Neuronal stem cell (in vitro differentiated cells): ENCODE data around the gene TUSC2.
"Not testable (repeated sequence)": the region's sequence is repeated elsewhere in the genome, so short reads cannot be mapped to it uniquely, and the experiment has no call there.

Experiments used
- DNase-seq: peaks from one replicate; pipeline ENCODE4 v3.0.0-alpha.2; 2013; ENCODE audit warnings: low spot score
- H2AFZ ChIP-seq: one replicate; pipeline ENCODE4 v1.6.1; 2013; ENCODE audit warnings: mild to moderate bottlenecking, low read length, inconsistent platforms
- H2AK5ac ChIP-seq: 2 replicates; pipeline ENCODE4 v1.6.1; 2013; ENCODE audit warnings: low read depth, mild to moderate bottlenecking, inconsistent platforms, low read length, moderate library complexity, mixed read lengths
- H2BK120ac ChIP-seq: 2 replicates; pipeline ENCODE4 v1.6.1; 2013; ENCODE audit warnings: low read depth, mild to moderate bottlenecking, inconsistent platforms, low read length, moderate library complexity, mixed read lengths
- H2BK12ac ChIP-seq: one replicate; pipeline ENCODE4 v1.6.1; 2013; ENCODE audit warnings: low read length, inconsistent platforms
- H2BK15ac ChIP-seq: 2 replicates; pipeline ENCODE4 v1.6.1; 2013; ENCODE audit warnings: mild to moderate bottlenecking, low read length, inconsistent platforms, mixed read lengths
- H2BK5ac ChIP-seq: one replicate; pipeline ENCODE4 v1.6.1; 2013; ENCODE audit warnings: inconsistent platforms, mild to moderate bottlenecking, low read length, moderate library complexity
- H3K14ac ChIP-seq: one replicate; pipeline ENCODE4 v1.6.1; 2013; ENCODE audit warnings: low read length, inconsistent platforms
- H3K18ac ChIP-seq: 2 replicates; pipeline ENCODE4 v1.6.1; 2013; ENCODE audit warnings: low read length, inconsistent platforms
- H3K23ac ChIP-seq: 2 replicates; pipeline ENCODE4 v1.6.1; 2013; ENCODE audit warnings: low read depth, mild to moderate bottlenecking, mixed read lengths, low read length, inconsistent platforms; ENCODE audit not compliant: poor library complexity
- H3K27ac ChIP-seq: replicated peaks from 3 replicates; pipeline ENCODE4 v1.5.1; 2013; ENCODE audit warnings: low read length, inconsistent platforms
- H3K27me3 ChIP-seq, 3 experiments: 2 replicates each; pipeline ENCODE4 v1.6.1; 2013; ENCODE audit warnings: low read length in 3 of 3, mild to moderate bottlenecking in 2 of 3, inconsistent platforms in 1 of 3, low read depth in 1 of 3, mixed read lengths in 1 of 3, moderate library complexity in 1 of 3; ENCODE audit not compliant: control insufficient read depth in 3 of 3, insufficient read depth in 3 of 3
- H3K36me3 ChIP-seq, 2 donors: replicated peaks in 1 of 2; 2 replicates each; pipeline ENCODE4 v1.6.1; 2013; ENCODE audit warnings: low read length in 2 of 2; ENCODE audit not compliant: control insufficient read depth in 2 of 2, insufficient read depth in 2 of 2
- H3K4ac ChIP-seq: 2 replicates; pipeline ENCODE4 v1.6.1; 2013; ENCODE audit warnings: inconsistent platforms, mild to moderate bottlenecking, low read length, moderate library complexity
- H3K4me1 ChIP-seq, 2 donors: 1 replicate in 1 of 2; 2 replicates in 1 of 2; pipeline ENCODE4 v1.6.1; 2013; ENCODE audit warnings: low read length in 2 of 2, low read depth in 1 of 2; ENCODE audit not compliant: control insufficient read depth in 2 of 2, insufficient read depth in 1 of 2
- H3K4me2 ChIP-seq: one replicate; pipeline ENCODE4 v1.6.1; 2013; ENCODE audit warnings: mild to moderate bottlenecking, low read length, inconsistent platforms; ENCODE audit not compliant: insufficient read depth, poor library complexity, severe bottlenecking
- H3K4me3 ChIP-seq, 2 donors: 2 replicates each; pipeline ENCODE4 v1.5.1; 2013; ENCODE audit warnings: low read length in 2 of 2, mild to moderate bottlenecking in 2 of 2, inconsistent platforms in 1 of 2, moderate library complexity in 1 of 2
- H3K79me1 ChIP-seq: one replicate; pipeline ENCODE4 v1.6.1; 2013; ENCODE audit warnings: low read depth, mild to moderate bottlenecking, inconsistent platforms, low read length, moderate library complexity
- H3K9ac ChIP-seq: one replicate; pipeline ENCODE4 v1.6.1; 2013; ENCODE audit warnings: mild to moderate bottlenecking, low read depth, low read length, inconsistent platforms; ENCODE audit not compliant: poor library complexity
- H3K9me3 ChIP-seq, 2 donors: replicated peaks in 1 of 2; 2 replicates each; pipeline versions ENCODE3 to v1.6.1; 2013; ENCODE audit warnings: low read length in 2 of 2, mild to moderate bottlenecking in 2 of 2, inconsistent platforms in 1 of 2, low read depth in 1 of 2, mixed read lengths in 1 of 2, moderate library complexity in 1 of 2; ENCODE audit not compliant: control insufficient read depth in 2 of 2, insufficient read depth in 1 of 2
- H4K8ac ChIP-seq: one replicate; pipeline ENCODE4 v1.6.1; 2013; ENCODE audit warnings: low read depth, mild to moderate bottlenecking, inconsistent platforms, low read length, moderate library complexity
- H4K91ac ChIP-seq: one replicate; pipeline ENCODE4 v1.6.1; 2013; ENCODE audit warnings: low read length, low read depth, mild to moderate bottlenecking, inconsistent platforms; ENCODE audit not compliant: poor library complexity
- WGBS, 2 donors: extraction: QIAGEN DNeasy Blood & Tissue Kit; methylation state at CpG; one replicate each; pipeline ENCODE4 v1.1.7; 2013; ENCODE audit warnings: missing lambda C conversion rate in 2 of 2, mixed read lengths in 1 of 2; ENCODE audit not compliant: insufficient read length in 2 of 2, insufficient replicate concordance in 1 of 2; ENCODE audit errors: extremely low coverage in 2 of 2; 5-methylcytosine and 5-hydroxymethylcytosine counted together

Gene TUSC2

GRCh38 chr3:50316657-50317242 lies 11.3 kb downstream of the TUSC2 start:
- H2BK120ac ChIP-seq, result no peak overlapping the region
- peaks cover 34% of the 10 kb centered on the region for H3K79me1 ChIP-seq
- H3K36me3 ChIP-seq, result peaks cover 47 to 58% of the 10 kb centered on the region in 2 donors
- H2BK12ac ChIP-seq, result no peak overlapping the region
- H3K23ac ChIP-seq, result peak overlapping the region; percentile 51
- peaks cover 0 to 4% of the 10 kb centered on the region in 2 donors for H3K9me3 ChIP-seq
- no peak overlapping the region for H3K4me3 ChIP-seq
- H3K27ac ChIP-seq, result no peak overlapping the region
- H3K4me1 ChIP-seq, result peaks cover 12 to 22% of the 10 kb centered on the region in 2 donors
- peak overlapping the region; percentile 46 for H3K4ac ChIP-seq
- no peaks in the 10 kb centered on the region for H3K27me3 ChIP-seq
- no peak overlapping the region for H2BK15ac ChIP-seq
- WGBS, 2 donors, result no CpG with 5 or more reads among the region's 9 CpGs
- no peak overlapping the region for H3K4me2 ChIP-seq
- H4K91ac ChIP-seq, result no peak overlapping the region
- peak overlapping the region; percentile 12 for H3K9ac ChIP-seq
- no peak overlapping the region for H3K14ac ChIP-seq
- peak overlapping the region; percentile 60 for H2BK5ac ChIP-seq
- no peak for DNase-seq
- H2AFZ ChIP-seq, result no peak overlapping the region
- H4K8ac ChIP-seq, result no peak overlapping the region
- H2AK5ac ChIP-seq, result no peak overlapping the region
- H3K18ac ChIP-seq, result no peak overlapping the region

GRCh38 chr3:50314816-50315215 lies 13.2 kb downstream of the TUSC2 start:
- no peak overlapping the region for H3K4me3 ChIP-seq
- no peak overlapping the region for H3K27ac ChIP-seq
- peak overlapping the region; percentile 5 for H2BK5ac ChIP-seq
- H4K91ac ChIP-seq, result no peak overlapping the region
- H2BK120ac ChIP-seq, result no peak overlapping the region
- H3K79me1 ChIP-seq, result peaks cover 27% of the 10 kb centered on the region
- WGBS, 2 donors, result no CpG with 5 or more reads among the region's 4 CpGs
- H3K14ac ChIP-seq, result peak overlapping the region; percentile 21
- H4K8ac ChIP-seq, result no peak overlapping the region
- H3K9ac ChIP-seq, result no peak overlapping the region
- DNase-seq, result no peak
- H2BK12ac ChIP-seq, result peak overlapping the region; percentile 10
- no peak overlapping the region for H3K4ac ChIP-seq
- H3K27me3 ChIP-seq, result no peaks in the 10 kb centered on the region
- H2AK5ac ChIP-seq, result no peak overlapping the region
- H2AFZ ChIP-seq, result no peak overlapping the region
- no peak overlapping the region for H2BK15ac ChIP-seq
- H3K36me3 ChIP-seq, result peaks cover 44 to 56% of the 10 kb centered on the region in 2 donors
- peaks cover 3 to 4% of the 10 kb centered on the region in 2 donors for H3K9me3 ChIP-seq
- H3K4me2 ChIP-seq, result no peak overlapping the region
- H3K4me1 ChIP-seq, result peaks cover 4 to 15% of the 10 kb centered on the region in 2 donors
- no peak overlapping the region for H3K18ac ChIP-seq
- no peak overlapping the region for H3K23ac ChIP-seq

GRCh38 chr3:50314342-50314741 lies 13.7 kb downstream of the TUSC2 start:
- peaks cover 0 to 14% of the 10 kb centered on the region in 2 donors for H3K4me1 ChIP-seq
- H3K9ac ChIP-seq, result no peak overlapping the region
- no peak for DNase-seq
- no peak overlapping the region for H2BK15ac ChIP-seq
- H3K4ac ChIP-seq, result no peak overlapping the region
- no peak overlapping the region for H3K23ac ChIP-seq
- H3K79me1 ChIP-seq, result peaks cover 27% of the 10 kb centered on the region
- peak overlapping the region; percentile 21 for H3K14ac ChIP-seq
- no peak overlapping the region for H3K4me3 ChIP-seq
- H2BK5ac ChIP-seq, result peak overlapping the region; percentile 5
- H3K4me2 ChIP-seq, result no peak overlapping the region
- H4K8ac ChIP-seq, result no peak overlapping the region
- WGBS, 2 donors, result no CpG with 5 or more reads among the region's 3 CpGs
- H2AK5ac ChIP-seq, result no peak overlapping the region
- peaks cover 44 to 56% of the 10 kb centered on the region in 2 donors for H3K36me3 ChIP-seq
- peaks cover 4 to 8% of the 10 kb centered on the region in 2 donors for H3K9me3 ChIP-seq
- H3K27me3 ChIP-seq, result no peaks in the 10 kb centered on the region
- no peak overlapping the region for H3K18ac ChIP-seq
- no peak overlapping the region for H4K91ac ChIP-seq
- H3K27ac ChIP-seq, result no peak overlapping the region
- no peak overlapping the region for H2AFZ ChIP-seq
- H2BK120ac ChIP-seq, result no peak overlapping the region
- H2BK12ac ChIP-seq, result no peak overlapping the region

- H3K23ac ChIP-seq, H3K27me3 ChIP-seq, H4K91ac ChIP-seq, H2BK12ac ChIP-seq, H3K4me1 ChIP-seq, H3K14ac ChIP-seq, H2AFZ ChIP-seq, H3K18ac ChIP-seq, H3K9ac ChIP-seq, DNase-seq, H2BK15ac ChIP-seq, H2BK5ac ChIP-seq, H3K4me2 ChIP-seq, H3K4me3 ChIP-seq, H2BK120ac ChIP-seq, H4K8ac ChIP-seq, H2AK5ac ChIP-seq, H3K4ac ChIP-seq, H3K27ac ChIP-seq: not testable (repeated sequence)
- peaks cover 12% of the 10 kb centered on the region for H3K79me1 ChIP-seq
- H3K36me3 ChIP-seq, result peaks cover 23 to 33% of the 10 kb centered on the region in 2 donors
- H3K9me3 ChIP-seq, result peaks cover 2 to 13% of the 10 kb centered on the region in 2 donors
- WGBS, 2 donors, result no CpG with 5 or more reads among the region's 32 CpGs
These were observed 16.0 kb downstream of the TUSC2 start for GRCh38 chr3:50312041-50312440.
